ENCODE results near the gene RBM23. TPM values are rescaled to one million over a fixed set of nuclear protein-coding genes. Genes with fewer than 3 reads are reported as not detected.

RBM23 gene
- total and polyA plus RNA-seq, 9 of the 15 experiments (the other 6 are each of a cell fraction or from before 2014, with no cell fraction given): 46.0 to 102 (median 58.5) TPM

DNA sequence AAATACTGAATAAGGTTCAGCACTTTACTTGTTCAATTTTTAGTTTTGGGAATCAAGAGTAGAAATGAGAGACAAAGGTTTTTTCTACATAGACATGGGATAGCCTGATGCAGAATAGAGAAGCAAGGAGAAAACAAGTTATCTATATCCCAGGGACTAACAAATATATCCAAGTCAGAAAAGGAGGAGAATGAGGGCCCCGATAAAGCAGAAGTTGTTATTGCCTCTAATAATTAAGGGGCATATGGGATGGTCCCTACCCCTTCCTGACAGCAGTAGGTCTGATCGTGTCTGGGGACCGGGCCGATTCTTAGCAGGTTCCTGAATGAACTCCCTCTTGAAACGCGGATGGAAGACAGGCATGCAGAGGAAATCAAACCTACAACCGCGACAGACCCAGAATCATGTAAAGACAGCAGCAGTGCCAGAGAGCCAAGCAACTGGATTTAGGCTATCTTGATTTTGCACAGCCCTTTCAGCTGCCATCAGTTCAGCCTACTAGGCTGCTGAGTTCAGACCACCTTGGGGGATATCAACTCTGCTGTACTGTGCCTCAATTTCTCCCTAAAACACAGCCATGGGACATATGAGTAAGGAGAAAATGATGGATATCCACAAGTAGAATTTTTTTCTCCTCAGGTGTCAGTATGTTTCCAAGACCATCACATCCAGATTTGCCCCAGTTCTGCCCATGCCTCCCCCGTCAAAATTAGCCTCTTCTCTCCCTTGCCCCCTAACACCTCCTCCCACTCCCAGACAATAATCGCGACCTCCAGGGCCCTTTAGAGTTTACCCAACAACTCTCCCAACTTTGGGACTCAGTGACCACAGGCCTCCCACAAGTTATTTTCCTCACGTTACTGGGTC lies 9.5 kb upstream of the RBM23 start (continued):
- TF ChIP-seq, protein P1, sequence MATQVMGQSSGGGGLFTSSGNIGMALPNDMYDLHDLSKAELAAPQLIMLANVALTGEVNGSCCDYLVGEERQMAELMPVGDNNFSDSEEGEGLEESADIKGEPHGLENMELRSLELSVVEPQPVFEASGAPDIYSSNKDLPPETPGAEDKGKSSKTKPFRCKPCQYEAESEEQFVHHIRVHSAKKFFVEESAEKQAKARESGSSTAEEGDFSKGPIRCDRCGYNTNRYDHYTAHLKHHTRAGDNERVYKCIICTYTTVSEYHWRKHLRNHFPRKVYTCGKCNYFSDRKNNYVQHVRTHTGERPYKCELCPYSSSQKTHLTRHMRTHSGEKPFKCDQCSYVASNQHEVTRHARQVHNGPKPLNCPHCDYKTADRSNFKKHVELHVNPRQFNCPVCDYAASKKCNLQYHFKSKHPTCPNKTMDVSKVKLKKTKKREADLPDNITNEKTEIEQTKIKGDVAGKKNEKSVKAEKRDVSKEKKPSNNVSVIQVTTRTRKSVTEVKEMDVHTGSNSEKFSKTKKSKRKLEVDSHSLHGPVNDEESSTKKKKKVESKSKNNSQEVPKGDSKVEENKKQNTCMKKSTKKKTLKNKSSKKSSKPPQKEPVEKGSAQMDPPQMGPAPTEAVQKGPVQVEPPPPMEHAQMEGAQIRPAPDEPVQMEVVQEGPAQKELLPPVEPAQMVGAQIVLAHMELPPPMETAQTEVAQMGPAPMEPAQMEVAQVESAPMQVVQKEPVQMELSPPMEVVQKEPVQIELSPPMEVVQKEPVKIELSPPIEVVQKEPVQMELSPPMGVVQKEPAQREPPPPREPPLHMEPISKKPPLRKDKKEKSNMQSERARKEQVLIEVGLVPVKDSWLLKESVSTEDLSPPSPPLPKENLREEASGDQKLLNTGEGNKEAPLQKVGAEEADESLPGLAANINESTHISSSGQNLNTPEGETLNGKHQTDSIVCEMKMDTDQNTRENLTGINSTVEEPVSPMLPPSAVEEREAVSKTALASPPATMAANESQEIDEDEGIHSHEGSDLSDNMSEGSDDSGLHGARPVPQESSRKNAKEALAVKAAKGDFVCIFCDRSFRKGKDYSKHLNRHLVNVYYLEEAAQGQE (IDR thresholded peaks at IDR 0.05; ENCODE audit: borderline replicate concordance): no peak
- TF ChIP-seq, protein P1 (CRISPR knock-in tag; IDR thresholded peaks at IDR 0.05; ENCODE audit: low read depth): no peak
- no peak for TF ChIP-seq ZNF146 (CRISPR knock-in tag; IDR thresholded peaks at IDR 0.05; ENCODE audit: unreplicated experiment)
- TF ChIP-seq, protein P2, sequence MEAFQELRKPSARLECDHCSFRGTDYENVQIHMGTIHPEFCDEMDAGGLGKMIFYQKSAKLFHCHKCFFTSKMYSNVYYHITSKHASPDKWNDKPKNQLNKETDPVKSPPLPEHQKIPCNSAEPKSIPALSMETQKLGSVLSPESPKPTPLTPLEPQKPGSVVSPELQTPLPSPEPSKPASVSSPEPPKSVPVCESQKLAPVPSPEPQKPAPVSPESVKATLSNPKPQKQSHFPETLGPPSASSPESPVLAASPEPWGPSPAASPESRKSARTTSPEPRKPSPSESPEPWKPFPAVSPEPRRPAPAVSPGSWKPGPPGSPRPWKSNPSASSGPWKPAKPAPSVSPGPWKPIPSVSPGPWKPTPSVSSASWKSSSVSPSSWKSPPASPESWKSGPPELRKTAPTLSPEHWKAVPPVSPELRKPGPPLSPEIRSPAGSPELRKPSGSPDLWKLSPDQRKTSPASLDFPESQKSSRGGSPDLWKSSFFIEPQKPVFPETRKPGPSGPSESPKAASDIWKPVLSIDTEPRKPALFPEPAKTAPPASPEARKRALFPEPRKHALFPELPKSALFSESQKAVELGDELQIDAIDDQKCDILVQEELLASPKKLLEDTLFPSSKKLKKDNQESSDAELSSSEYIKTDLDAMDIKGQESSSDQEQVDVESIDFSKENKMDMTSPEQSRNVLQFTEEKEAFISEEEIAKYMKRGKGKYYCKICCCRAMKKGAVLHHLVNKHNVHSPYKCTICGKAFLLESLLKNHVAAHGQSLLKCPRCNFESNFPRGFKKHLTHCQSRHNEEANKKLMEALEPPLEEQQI (IDR thresholded peaks at IDR 0.05): no peak
- TF ChIP-seq, protein P3, sequence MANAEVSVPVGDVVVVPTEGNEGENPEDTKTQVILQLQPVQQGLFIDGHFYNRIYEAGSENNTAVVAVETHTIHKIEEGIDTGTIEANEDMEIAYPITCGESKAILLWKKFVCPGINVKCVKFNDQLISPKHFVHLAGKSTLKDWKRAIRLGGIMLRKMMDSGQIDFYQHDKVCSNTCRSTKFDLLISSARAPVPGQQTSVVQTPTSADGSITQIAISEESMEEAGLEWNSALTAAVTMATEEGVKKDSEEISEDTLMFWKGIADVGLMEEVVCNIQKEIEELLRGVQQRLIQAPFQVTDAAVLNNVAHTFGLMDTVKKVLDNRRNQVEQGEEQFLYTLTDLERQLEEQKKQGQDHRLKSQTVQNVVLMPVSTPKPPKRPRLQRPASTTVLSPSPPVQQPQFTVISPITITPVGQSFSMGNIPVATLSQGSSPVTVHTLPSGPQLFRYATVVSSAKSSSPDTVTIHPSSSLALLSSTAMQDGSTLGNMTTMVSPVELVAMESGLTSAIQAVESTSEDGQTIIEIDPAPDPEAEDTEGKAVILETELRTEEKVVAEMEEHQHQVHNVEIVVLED (CRISPR knock-in tag; IDR thresholded peaks at IDR 0.05): no peak
- TF ChIP-seq NFRKB (IDR thresholded peaks at IDR 0.05; ENCODE audit: low read depth): no peak

All from K562 (cell line).